Breast epithelium (tissue), 3 donors: ENCODE data around the gene LZIC.

ENCODE experiments used
- POLR2A ChIP-seq: fragments of 450-650 bp; IDR thresholded peaks from one replicate; pipeline ENCODE4 v1.6.1; 2016; ENCODE audit warnings: antibody characterized with exemption, mild to moderate bottlenecking, moderate library complexity
- TF ChIP-seq, protein P1 (sequence below), 3 donors: fragments of 450-650 bp; IDR thresholded peaks; one replicate each; pipeline ENCODE4 v1.5.1; 2016 to 2017; ENCODE audit warnings: antibody characterized with exemption in 3 of 3, mild to moderate bottlenecking in 3 of 3, moderate library complexity in 3 of 3

DNA sequence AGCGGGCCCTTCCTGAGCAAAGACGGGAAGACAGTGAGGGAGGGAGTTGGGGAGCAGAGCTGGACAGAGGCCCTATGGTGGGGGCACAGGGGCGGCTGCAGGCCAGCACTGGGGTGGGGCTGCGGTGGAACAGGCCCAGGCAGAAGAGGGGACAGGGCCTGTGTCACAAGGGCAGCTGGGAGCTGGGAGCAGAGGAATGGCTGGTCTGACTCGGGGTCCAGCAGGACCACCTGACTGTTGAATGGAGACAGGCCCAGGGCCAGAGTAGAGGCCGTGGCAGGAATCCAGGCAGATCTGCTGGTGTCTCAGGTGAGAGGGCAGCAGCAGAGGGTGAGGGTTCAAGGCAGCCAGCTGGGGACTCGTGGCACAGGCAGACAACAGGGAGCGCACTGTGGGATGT, 58.4 kb downstream of the LZIC start:
- TF ChIP-seq, protein P1, sequence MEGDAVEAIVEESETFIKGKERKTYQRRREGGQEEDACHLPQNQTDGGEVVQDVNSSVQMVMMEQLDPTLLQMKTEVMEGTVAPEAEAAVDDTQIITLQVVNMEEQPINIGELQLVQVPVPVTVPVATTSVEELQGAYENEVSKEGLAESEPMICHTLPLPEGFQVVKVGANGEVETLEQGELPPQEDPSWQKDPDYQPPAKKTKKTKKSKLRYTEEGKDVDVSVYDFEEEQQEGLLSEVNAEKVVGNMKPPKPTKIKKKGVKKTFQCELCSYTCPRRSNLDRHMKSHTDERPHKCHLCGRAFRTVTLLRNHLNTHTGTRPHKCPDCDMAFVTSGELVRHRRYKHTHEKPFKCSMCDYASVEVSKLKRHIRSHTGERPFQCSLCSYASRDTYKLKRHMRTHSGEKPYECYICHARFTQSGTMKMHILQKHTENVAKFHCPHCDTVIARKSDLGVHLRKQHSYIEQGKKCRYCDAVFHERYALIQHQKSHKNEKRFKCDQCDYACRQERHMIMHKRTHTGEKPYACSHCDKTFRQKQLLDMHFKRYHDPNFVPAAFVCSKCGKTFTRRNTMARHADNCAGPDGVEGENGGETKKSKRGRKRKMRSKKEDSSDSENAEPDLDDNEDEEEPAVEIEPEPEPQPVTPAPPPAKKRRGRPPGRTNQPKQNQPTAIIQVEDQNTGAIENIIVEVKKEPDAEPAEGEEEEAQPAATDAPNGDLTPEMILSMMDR (IDR thresholded peaks at IDR 0.05) = no peak
- no peak for TF ChIP-seq POLR2A
